HEK293 (cell line): ENCODE results near the gene SENP8.

Source experiments
- CTCF ChIA-PET: fragments of 350-600 bp; formaldehyde crosslinking; extraction: SDS; loops from one replicate; lab custom pipeline; 2021; ENCODE audit warnings: antibody characterized with exemption; lab: Yijun Ruan, JAX
- POLR2A ChIA-PET: fragments of 300-600 bp; formaldehyde crosslinking; extraction: SDS; loops from one replicate; lab custom pipeline; 2020; ENCODE audit warnings: antibody characterized with exemption, inconsistent platforms; lab: Yijun Ruan, JAX
- H3K27ac ChIP-seq: fragments of 200-500 bp; sonication (Bioruptor generic); 2 replicates; pipeline ENCODE4 v1.5.1; 2014; ENCODE audit warnings: low read depth, low read length, control low read depth, inconsistent platforms; ENCODE audit errors: extremely low read depth
- H3K36me3 ChIP-seq, 2 experiments: fragments of 200-500 bp in 1 of 2; sonication (Bioruptor generic) in 1 of 2; 1 replicate in 1 of 2; 2 replicates in 1 of 2; pipeline ENCODE4 v1.5.1; 2014 to 2017; ENCODE audit warnings: inconsistent platforms in 2 of 2, low read length in 2 of 2; ENCODE audit not compliant: control insufficient read depth in 2 of 2, insufficient read depth in 1 of 2
- H3K4me1 ChIP-seq: fragments of 200-500 bp; sonication (Bioruptor generic); 2 replicates; pipeline ENCODE4 v1.5.1; 2014; ENCODE audit warnings: mild to moderate bottlenecking, low read length, inconsistent platforms; ENCODE audit not compliant: control insufficient read depth, insufficient read depth
- H3K4me3 ChIP-seq: 2 replicates; pipeline ENCODE4 v1.5.1; 2011; ENCODE audit warnings: low read depth, mild to moderate bottlenecking, control low read depth, low read length, moderate library complexity
- H3K9me3 ChIP-seq: fragments of 200-500 bp; sonication (Bioruptor generic); 2 replicates; pipeline ENCODE4 v1.5.1; 2014; ENCODE audit warnings: low read depth, low read length, inconsistent platforms; ENCODE audit not compliant: control insufficient read depth, insufficient read depth
- EGR2 ChIP-seq: fragments of 450-650 bp; formaldehyde crosslinking; IDR thresholded peaks from 2 replicates; pipeline ENCODE4 v1.5.1; 2016; ENCODE audit warnings: low read depth, missing biosample characterization, missing genetic modification characterization
- GLI4 ChIP-seq: fragments of 450-650 bp; formaldehyde crosslinking; IDR thresholded peaks from 2 replicates; pipeline ENCODE4 v1.5.1; 2016; ENCODE audit warnings: missing biosample characterization, missing genetic modification characterization
- GLIS1 ChIP-seq: fragments of 450-650 bp; formaldehyde crosslinking; IDR thresholded peaks from 2 replicates; pipeline ENCODE4 v1.5.1; 2016; ENCODE audit warnings: missing biosample characterization, missing genetic modification characterization
- GLIS2 ChIP-seq: fragments of 450-650 bp; formaldehyde crosslinking; IDR thresholded peaks from 2 replicates; pipeline ENCODE4 v1.5.1; 2016; ENCODE audit warnings: missing biosample characterization, missing genetic modification characterization
- SP7 ChIP-seq: fragments of 450-650 bp; formaldehyde crosslinking; IDR thresholded peaks from 2 replicates; pipeline ENCODE4 v1.5.1; 2016; ENCODE audit warnings: missing biosample characterization, missing genetic modification characterization
- ZBTB20 ChIP-seq: fragments of 450-650 bp; formaldehyde crosslinking; IDR thresholded peaks from 2 replicates; pipeline ENCODE4 v1.5.1; 2016; ENCODE audit warnings: missing biosample characterization, missing genetic modification characterization
- ZBTB48 ChIP-seq: fragments of 450-650 bp; formaldehyde crosslinking; IDR thresholded peaks from 2 replicates; pipeline ENCODE4 v1.5.1; 2016; ENCODE audit warnings: missing biosample characterization, missing genetic modification characterization
- ZFHX2 ChIP-seq: fragments of 450-650 bp; formaldehyde crosslinking; conservative IDR thresholded peaks from 2 replicates; pipeline ENCODE4 v1.5.1; 2016; ENCODE audit warnings: missing biosample characterization, missing genetic modification characterization
- ZIC2 ChIP-seq: fragments of 450-650 bp; formaldehyde crosslinking; IDR thresholded peaks from 2 replicates; pipeline ENCODE4 v1.5.1; 2016; ENCODE audit warnings: missing biosample characterization, missing genetic modification characterization
- ZNF223 ChIP-seq: fragments of 450-650 bp; formaldehyde crosslinking; IDR thresholded peaks from 2 replicates; pipeline ENCODE4 v1.5.1; 2016; ENCODE audit warnings: missing biosample characterization, missing genetic modification characterization
- ZNF354C ChIP-seq: fragments of 450-650 bp; formaldehyde crosslinking; IDR thresholded peaks from 2 replicates; pipeline ENCODE4 v1.5.1; 2016; ENCODE audit warnings: missing biosample characterization, missing genetic modification characterization, low read depth, borderline replicate concordance
- ZNF37A ChIP-seq: fragments of 450-650 bp; IDR thresholded peaks from 2 replicates; pipeline ENCODE4 v1.5.1; 2018; ENCODE audit warnings: missing biosample characterization, missing genetic modification characterization
- ZNF416 ChIP-seq: fragments of 450-650 bp; formaldehyde crosslinking; IDR thresholded peaks from 2 replicates; pipeline ENCODE4 v1.5.1; 2016; ENCODE audit warnings: missing biosample characterization, missing genetic modification characterization
- ZNF521 ChIP-seq: fragments of 450-650 bp; formaldehyde crosslinking; IDR thresholded peaks from 2 replicates; pipeline ENCODE4 v1.5.1; 2017; ENCODE audit warnings: missing biosample characterization, mild to moderate bottlenecking, missing genetic modification characterization
- ZNF561 ChIP-seq: fragments of 450-650 bp; IDR thresholded peaks from 2 replicates; pipeline ENCODE4 v1.5.1; 2018; ENCODE audit warnings: missing biosample characterization, missing genetic modification characterization, borderline replicate concordance
- ZNF600 ChIP-seq: fragments of 450-650 bp; formaldehyde crosslinking; IDR thresholded peaks from 2 replicates; pipeline ENCODE4 v1.5.1; 2016; ENCODE audit warnings: missing biosample characterization, missing genetic modification characterization
- ZNF658 ChIP-seq: fragments of 450-650 bp; formaldehyde crosslinking; IDR thresholded peaks from 2 replicates; pipeline ENCODE4; 2016; ENCODE audit warnings: missing biosample characterization, missing genetic modification characterization
- ZNF677 ChIP-seq: fragments of 450-650 bp; IDR thresholded peaks from 2 replicates; pipeline ENCODE4 v1.5.0; 2018; ENCODE audit warnings: missing biosample characterization, mild to moderate bottlenecking, missing genetic modification characterization, moderate library complexity
- ZSCAN30 ChIP-seq: fragments of 450-650 bp; IDR thresholded peaks from 2 replicates; pipeline ENCODE4 v1.5.1; 2018; ENCODE audit warnings: missing biosample characterization, mild to moderate bottlenecking, missing genetic modification characterization, moderate library complexity
- TF ChIP-seq, protein P1 (sequence below): fragments of 450-650 bp; formaldehyde crosslinking; IDR thresholded peaks from 2 replicates; pipeline ENCODE4 v1.5.1; 2016; ENCODE audit warnings: missing biosample characterization, missing genetic modification characterization
- TF ChIP-seq, protein P2 (sequence below): fragments of 450-650 bp; formaldehyde crosslinking; IDR thresholded peaks from 2 replicates; pipeline ENCODE4 v1.5.1; 2017; ENCODE audit warnings: missing biosample characterization, missing genetic modification characterization
- TF ChIP-seq, protein P3 (sequence below): fragments of 450-650 bp; formaldehyde crosslinking; IDR thresholded peaks from 2 replicates; pipeline ENCODE4 v1.5.1; 2016; ENCODE audit warnings: missing biosample characterization, missing genetic modification characterization
- TF ChIP-seq, protein P4 (sequence below): fragments of 450-650 bp; formaldehyde crosslinking; IDR thresholded peaks from 2 replicates; pipeline ENCODE4 v1.5.1; 2016; ENCODE audit warnings: missing biosample characterization, missing genetic modification characterization
- TF ChIP-seq, protein P5 (sequence below): fragments of 450-650 bp; formaldehyde crosslinking; IDR thresholded peaks from 2 replicates; pipeline ENCODE4 v1.5.1; 2017; ENCODE audit warnings: missing biosample characterization, missing genetic modification characterization
- TF ChIP-seq, protein P6 (sequence below): fragments of 450-650 bp; formaldehyde crosslinking; IDR thresholded peaks from 2 replicates; pipeline ENCODE4 v1.5.1; 2016; ENCODE audit warnings: missing biosample characterization, missing genetic modification characterization

The SENP8 gene

DNA sequence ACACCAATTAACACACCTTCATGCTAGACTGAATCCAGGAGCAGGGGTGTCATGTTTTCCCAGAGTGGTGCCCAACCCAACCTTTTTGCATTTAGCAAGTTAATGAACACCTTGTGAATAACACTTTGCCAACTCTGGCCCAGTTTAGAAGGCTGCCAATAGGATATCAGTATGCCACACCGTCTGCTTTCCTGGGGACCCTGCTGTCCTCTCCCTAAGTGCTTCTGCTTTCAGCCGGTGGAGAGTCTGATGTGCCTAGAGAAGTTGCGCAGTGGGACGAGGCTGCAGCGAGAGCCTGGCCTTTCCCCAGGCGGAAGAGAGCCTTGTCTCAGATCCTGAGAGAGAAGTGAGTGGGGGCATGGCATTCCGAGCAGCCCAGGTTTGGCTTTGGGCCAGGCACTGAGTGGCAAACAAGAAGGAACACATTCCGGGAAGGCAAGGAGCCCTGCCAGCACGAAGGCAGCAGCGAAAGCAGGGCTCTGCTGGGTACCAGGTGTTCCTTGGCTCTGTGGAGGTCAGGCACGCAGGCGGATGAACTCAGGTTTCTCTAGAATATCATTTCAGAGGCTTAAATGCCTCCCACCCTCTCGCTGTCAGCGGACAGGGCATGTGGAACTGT lies 36.9 kb downstream of the SENP8 start:
- CTCF ChIA-PET: interaction anchor here (0.7 to 2.8 kb wide), 16 partner anchors 9 to 838 kb away, joined by 3 to 47 read pairs (median 10); no protein-coding TSS in a partner anchor
- H3K27ac ChIP-seq: peak overlapping the region; percentile 25; the same call in 1 of the 2 replicates
- POLR2A ChIA-PET: no interaction called here
- peaks cover 13% of the 10 kb centered on the region for H3K4me1 ChIP-seq
- no peaks in the 10 kb centered on the region for H3K9me3 ChIP-seq
- no peaks in the 10 kb centered on the region for H3K36me3 ChIP-seq
- no peak overlapping the region for H3K4me3 ChIP-seq
- TF ChIP-seq, protein P1, sequence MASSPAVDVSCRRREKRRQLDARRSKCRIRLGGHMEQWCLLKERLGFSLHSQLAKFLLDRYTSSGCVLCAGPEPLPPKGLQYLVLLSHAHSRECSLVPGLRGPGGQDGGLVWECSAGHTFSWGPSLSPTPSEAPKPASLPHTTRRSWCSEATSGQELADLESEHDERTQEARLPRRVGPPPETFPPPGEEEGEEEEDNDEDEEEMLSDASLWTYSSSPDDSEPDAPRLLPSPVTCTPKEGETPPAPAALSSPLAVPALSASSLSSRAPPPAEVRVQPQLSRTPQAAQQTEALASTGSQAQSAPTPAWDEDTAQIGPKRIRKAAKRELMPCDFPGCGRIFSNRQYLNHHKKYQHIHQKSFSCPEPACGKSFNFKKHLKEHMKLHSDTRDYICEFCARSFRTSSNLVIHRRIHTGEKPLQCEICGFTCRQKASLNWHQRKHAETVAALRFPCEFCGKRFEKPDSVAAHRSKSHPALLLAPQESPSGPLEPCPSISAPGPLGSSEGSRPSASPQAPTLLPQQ: peak; percentile 69
- TF ChIP-seq, protein P2, sequence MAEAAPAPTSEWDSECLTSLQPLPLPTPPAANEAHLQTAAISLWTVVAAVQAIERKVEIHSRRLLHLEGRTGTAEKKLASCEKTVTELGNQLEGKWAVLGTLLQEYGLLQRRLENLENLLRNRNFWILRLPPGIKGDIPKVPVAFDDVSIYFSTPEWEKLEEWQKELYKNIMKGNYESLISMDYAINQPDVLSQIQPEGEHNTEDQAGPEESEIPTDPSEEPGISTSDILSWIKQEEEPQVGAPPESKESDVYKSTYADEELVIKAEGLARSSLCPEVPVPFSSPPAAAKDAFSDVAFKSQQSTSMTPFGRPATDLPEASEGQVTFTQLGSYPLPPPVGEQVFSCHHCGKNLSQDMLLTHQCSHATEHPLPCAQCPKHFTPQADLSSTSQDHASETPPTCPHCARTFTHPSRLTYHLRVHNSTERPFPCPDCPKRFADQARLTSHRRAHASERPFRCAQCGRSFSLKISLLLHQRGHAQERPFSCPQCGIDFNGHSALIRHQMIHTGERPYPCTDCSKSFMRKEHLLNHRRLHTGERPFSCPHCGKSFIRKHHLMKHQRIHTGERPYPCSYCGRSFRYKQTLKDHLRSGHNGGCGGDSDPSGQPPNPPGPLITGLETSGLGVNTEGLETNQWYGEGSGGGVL (tag by site-specific recombination): peak; percentile 17; the same call in 1 of the 2 replicates
- TF ChIP-seq, protein P3, sequence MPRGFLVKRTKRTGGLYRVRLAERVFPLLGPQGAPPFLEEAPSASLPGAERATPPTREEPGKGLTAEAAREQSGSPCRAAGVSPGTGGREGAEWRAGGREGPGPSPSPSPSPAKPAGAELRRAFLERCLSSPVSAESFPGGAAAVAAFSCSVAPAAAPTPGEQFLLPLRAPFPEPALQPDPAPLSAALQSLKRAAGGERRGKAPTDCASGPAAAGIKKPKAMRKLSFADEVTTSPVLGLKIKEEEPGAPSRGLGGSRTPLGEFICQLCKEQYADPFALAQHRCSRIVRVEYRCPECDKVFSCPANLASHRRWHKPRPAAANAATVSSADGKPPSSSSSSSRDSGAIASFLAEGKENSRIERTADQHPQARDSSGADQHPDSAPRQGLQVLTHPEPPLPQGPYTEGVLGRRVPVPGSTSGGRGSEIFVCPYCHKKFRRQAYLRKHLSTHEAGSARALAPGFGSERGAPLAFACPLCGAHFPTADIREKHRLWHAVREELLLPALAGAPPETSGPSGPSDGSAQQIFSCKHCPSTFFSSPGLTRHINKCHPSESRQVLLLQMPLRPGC: no peak
- no peak for TF ChIP-seq ZNF521 (tag by site-specific recombination)
- TF ChIP-seq EGR2 (tag by site-specific recombination): 0 out of 2 replicates have a peak, but pooled peaks have one; percentile 16
- TF ChIP-seq, protein P4, sequence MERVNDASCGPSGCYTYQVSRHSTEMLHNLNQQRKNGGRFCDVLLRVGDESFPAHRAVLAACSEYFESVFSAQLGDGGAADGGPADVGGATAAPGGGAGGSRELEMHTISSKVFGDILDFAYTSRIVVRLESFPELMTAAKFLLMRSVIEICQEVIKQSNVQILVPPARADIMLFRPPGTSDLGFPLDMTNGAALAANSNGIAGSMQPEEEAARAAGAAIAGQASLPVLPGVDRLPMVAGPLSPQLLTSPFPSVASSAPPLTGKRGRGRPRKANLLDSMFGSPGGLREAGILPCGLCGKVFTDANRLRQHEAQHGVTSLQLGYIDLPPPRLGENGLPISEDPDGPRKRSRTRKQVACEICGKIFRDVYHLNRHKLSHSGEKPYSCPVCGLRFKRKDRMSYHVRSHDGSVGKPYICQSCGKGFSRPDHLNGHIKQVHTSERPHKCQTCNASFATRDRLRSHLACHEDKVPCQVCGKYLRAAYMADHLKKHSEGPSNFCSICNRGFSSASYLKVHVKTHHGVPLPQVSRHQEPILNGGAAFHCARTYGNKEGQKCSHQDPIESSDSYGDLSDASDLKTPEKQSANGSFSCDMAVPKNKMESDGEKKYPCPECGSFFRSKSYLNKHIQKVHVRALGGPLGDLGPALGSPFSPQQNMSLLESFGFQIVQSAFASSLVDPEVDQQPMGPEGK (tag by site-specific recombination): peak; percentile 36; the same call in 1 of the 2 replicates
- TF ChIP-seq, protein P5, sequence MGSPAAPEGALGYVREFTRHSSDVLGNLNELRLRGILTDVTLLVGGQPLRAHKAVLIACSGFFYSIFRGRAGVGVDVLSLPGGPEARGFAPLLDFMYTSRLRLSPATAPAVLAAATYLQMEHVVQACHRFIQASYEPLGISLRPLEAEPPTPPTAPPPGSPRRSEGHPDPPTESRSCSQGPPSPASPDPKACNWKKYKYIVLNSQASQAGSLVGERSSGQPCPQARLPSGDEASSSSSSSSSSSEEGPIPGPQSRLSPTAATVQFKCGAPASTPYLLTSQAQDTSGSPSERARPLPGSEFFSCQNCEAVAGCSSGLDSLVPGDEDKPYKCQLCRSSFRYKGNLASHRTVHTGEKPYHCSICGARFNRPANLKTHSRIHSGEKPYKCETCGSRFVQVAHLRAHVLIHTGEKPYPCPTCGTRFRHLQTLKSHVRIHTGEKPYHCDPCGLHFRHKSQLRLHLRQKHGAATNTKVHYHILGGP: 0 out of 2 replicates have a peak, but pooled peaks have one; percentile 15
- TF ChIP-seq, protein P6, sequence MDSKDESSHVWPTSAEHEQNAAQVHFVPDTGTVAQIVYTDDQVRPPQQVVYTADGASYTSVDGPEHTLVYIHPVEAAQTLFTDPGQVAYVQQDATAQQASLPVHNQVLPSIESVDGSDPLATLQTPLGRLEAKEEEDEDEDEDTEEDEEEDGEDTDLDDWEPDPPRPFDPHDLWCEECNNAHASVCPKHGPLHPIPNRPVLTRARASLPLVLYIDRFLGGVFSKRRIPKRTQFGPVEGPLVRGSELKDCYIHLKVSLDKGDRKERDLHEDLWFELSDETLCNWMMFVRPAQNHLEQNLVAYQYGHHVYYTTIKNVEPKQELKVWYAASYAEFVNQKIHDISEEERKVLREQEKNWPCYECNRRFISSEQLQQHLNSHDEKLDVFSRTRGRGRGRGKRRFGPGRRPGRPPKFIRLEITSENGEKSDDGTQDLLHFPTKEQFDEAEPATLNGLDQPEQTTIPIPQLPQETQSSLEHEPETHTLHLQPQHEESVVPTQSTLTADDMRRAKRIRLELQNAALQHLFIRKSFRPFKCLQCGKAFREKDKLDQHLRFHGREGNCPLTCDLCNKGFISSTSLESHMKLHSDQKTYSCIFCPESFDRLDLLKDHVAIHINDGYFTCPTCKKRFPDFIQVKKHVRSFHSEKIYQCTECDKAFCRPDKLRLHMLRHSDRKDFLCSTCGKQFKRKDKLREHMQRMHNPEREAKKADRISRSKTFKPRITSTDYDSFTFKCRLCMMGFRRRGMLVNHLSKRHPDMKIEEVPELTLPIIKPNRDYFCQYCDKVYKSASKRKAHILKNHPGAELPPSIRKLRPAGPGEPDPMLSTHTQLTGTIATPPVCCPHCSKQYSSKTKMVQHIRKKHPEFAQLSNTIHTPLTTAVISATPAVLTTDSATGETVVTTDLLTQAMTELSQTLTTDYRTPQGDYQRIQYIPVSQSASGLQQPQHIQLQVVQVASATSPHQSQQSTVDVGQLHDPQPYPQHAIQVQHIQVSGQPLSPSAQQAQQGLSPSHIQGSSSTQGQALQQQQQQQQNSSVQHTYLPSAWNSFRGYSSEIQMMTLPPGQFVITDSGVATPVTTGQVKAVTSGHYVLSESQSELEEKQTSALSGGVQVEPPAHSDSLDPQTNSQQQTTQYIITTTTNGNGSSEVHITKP (tag by site-specific recombination): peak; percentile 66
- TF ChIP-seq ZNF561 (tag by site-specific recombination): 0 out of 2 replicates have a peak, but pooled peaks have one; percentile 19
- TF ChIP-seq GLIS1 (tag by site-specific recombination): peak; percentile 53
- TF ChIP-seq ZFHX2: peak; percentile 46; the same call in 1 of the 2 replicates
- 0 out of 2 replicates have a peak, but pooled peaks have one; percentile 42 for TF ChIP-seq ZNF677 (tag by site-specific recombination)
- peak; percentile 38; the same call in 1 of the 2 replicates for TF ChIP-seq GLIS2 (tag by site-specific recombination)
- peak; percentile 71; the same call in 1 of the 2 replicates for TF ChIP-seq ZBTB48 (tag by site-specific recombination)
- 0 out of 2 replicates have a peak, but pooled peaks have one; percentile 22 for TF ChIP-seq ZIC2 (tag by site-specific recombination)
- no peak for TF ChIP-seq ZNF658 (tag by site-specific recombination)
- no peak for TF ChIP-seq ZNF416
- peak; percentile 50; the same call in 1 of the 2 replicates for TF ChIP-seq ZNF600 (tag by site-specific recombination)
- 0 out of 2 replicates have a peak, but pooled peaks have one; percentile 12 for TF ChIP-seq SP7
- 0 out of 2 replicates have a peak, but pooled peaks have one; percentile 20 for TF ChIP-seq ZNF223 (tag by site-specific recombination)
- TF ChIP-seq GLI4 (tag by site-specific recombination): 0 out of 2 replicates have a peak, but pooled peaks have one; percentile 32
- no peak for TF ChIP-seq ZNF354C (tag by site-specific recombination)
- 0 out of 2 replicates have a peak, but pooled peaks have one; percentile 30 for TF ChIP-seq ZSCAN30 (tag by site-specific recombination)
- no peak for TF ChIP-seq ZNF37A (tag by site-specific recombination)
- TF ChIP-seq ZBTB20 (tag by site-specific recombination): peak; percentile 79
